K562 (cell line): ENCODE measurements around the gene CEP350. TPM values are rescaled to one million over a fixed set of nuclear protein-coding genes. Genes with fewer than 3 reads are reported as not detected.

Experiments
- BRD4 ChIP-seq: fragments of 200-600 bp; sonication (generic); IDR thresholded peaks from 2 replicates; pipeline ENCODE4 v1.6.1; 2017; ENCODE audit warnings: inconsistent platforms
- CTBP1 ChIP-seq: fragments of 450-650 bp; IDR thresholded peaks from 2 replicates; pipeline ENCODE4 v1.6.1; 2016; ENCODE audit warnings: borderline replicate concordance
- ETV1 ChIP-seq: fragments of 450-650 bp; conservative IDR thresholded peaks from 2 replicates; pipeline ENCODE4 v1.6.1; 2016; ENCODE audit warnings: missing genetic modification characterization, control low read depth, low read depth, missing compliant biosample characterization
- NCOA1 ChIP-seq: fragments of 450-650 bp; IDR thresholded peaks from 2 replicates; pipeline ENCODE4 v1.6.1; 2016; ENCODE audit warnings: low read depth
- NFIC ChIP-seq: fragments of 450-650 bp; IDR thresholded peaks from 2 replicates; pipeline ENCODE4 v1.6.1; 2017; ENCODE audit warnings: mild to moderate bottlenecking, inconsistent platforms
- NFIX ChIP-seq: fragments of 250-450 bp; sonication (Bioruptor Pico); IDR thresholded peaks from 2 replicates; pipeline ENCODE4 v1.4.0; 2020; ENCODE audit warnings: low read depth, mild to moderate bottlenecking, moderate library complexity
- NR2C2 ChIP-seq, 2 experiments: fragments of 200-800 bp in 1 of 2; sonication (Bioruptor generic) in 1 of 2; sonication (generic) in 1 of 2; formaldehyde crosslinking in 1 of 2; IDR thresholded peaks; 2 replicates each; pipeline versions ENCODE4 v1.6.1 to v1.8.0; 2016 to 2022; ENCODE audit warnings: mild to moderate bottlenecking in 1 of 2, missing compliant biosample characterization in 1 of 2, missing genetic modification characterization in 1 of 2, missing genetic modification reagents in 1 of 2
- NR4A1 ChIP-seq, 2 experiments: fragments of 250-450 bp in 1 of 2; fragments of 450-650 bp in 1 of 2; sonication (Bioruptor Pico) in 1 of 2; IDR thresholded peaks; 2 replicates each; pipeline versions ENCODE4 v1.4.0 to v1.6.1; 2016 to 2020; ENCODE audit warnings: mild to moderate bottlenecking in 2 of 2, missing compliant biosample characterization in 1 of 2, missing genetic modification characterization in 1 of 2, moderate library complexity in 1 of 2
- POLR2H ChIP-seq: IDR thresholded peaks from 2 replicates; pipeline ENCODE4 v1.6.1; 2016; ENCODE audit warnings: missing genetic modification characterization, low read depth, mild to moderate bottlenecking, control low read depth, missing compliant biosample characterization, moderate library complexity
- PRDM10 ChIP-seq: fragments of 450-650 bp; IDR thresholded peaks from 2 replicates; pipeline ENCODE4 v1.6.1; 2018; ENCODE audit not compliant: partially characterized antibody
- PURB ChIP-seq: sonication (generic); formaldehyde crosslinking; IDR thresholded peaks from 2 replicates; pipeline ENCODE4 v1.9.0; 2021; ENCODE audit warnings: low read depth, mild to moderate bottlenecking, missing genetic modification reagents
- RFX7 ChIP-seq: fragments of 250-450 bp; sonication (Bioruptor Pico); IDR thresholded peaks from 2 replicates; pipeline ENCODE4 v1.5.1; 2021; ENCODE audit warnings: mild to moderate bottlenecking
- SETDB1 ChIP-seq: IDR thresholded peaks from one replicate; pipeline ENCODE4 v1.6.1; 2012; ENCODE audit warnings: low read length, control low read depth, inconsistent platforms
- SPI1 ChIP-seq: IDR thresholded peaks from 2 replicates; pipeline ENCODE4 v1.6.1; 2011; ENCODE audit warnings: low read depth, low read length, control low read depth, borderline replicate concordance
- SRSF3 ChIP-seq: fragments of 200-400 bp; formaldehyde crosslinking; IDR thresholded peaks from 2 replicates; pipeline ENCODE4 v1.6.1; 2016; ENCODE audit warnings: mild to moderate bottlenecking, low read length, moderate library complexity; ENCODE audit not compliant: insufficient read depth
- TFAM ChIP-seq: fragments of 250-450 bp; sonication (Bioruptor Pico); conservative IDR thresholded peaks from 2 replicates; pipeline ENCODE4 v1.5.0; 2021; ENCODE audit warnings: mild to moderate bottlenecking, moderate library complexity
- USF2 ChIP-seq: sonication (generic); formaldehyde crosslinking; IDR thresholded peaks from 2 replicates; pipeline ENCODE4 v1.5.0; 2020; ENCODE audit warnings: missing genetic modification reagents
- XRCC4 ChIP-seq: IDR thresholded peaks from one replicate; pipeline ENCODE4 v1.6.1; 2011; ENCODE audit not compliant: insufficient read depth, insufficient read length; ENCODE audit errors: extremely low read depth
- YY1 ChIP-seq, 3 experiments: IDR thresholded peaks; 2 replicates each; pipeline ENCODE4 v1.6.1; 2011; ENCODE audit warnings: low read length in 2 of 3, mild to moderate bottlenecking in 2 of 3, moderate library complexity in 2 of 3, borderline replicate concordance in 1 of 3, control low read depth in 1 of 3, low read depth in 1 of 3; ENCODE audit not compliant: insufficient read depth in 3 of 3, insufficient replicate concordance in 2 of 3, control insufficient read depth in 1 of 3, insufficient read length in 1 of 3; ENCODE audit errors: extremely low read depth in 1 of 3
- ZFP1 ChIP-seq: fragments of 450-650 bp; formaldehyde crosslinking; IDR thresholded peaks from 2 replicates; pipeline ENCODE4 v1.4.0; 2020; ENCODE audit warnings: mild to moderate bottlenecking, mixed read lengths
- ZNF134 ChIP-seq: fragments of 250-450 bp; sonication (Bioruptor Pico); conservative IDR thresholded peaks from 2 replicates; pipeline ENCODE4 v1.4.0; 2020
- ZNF197 ChIP-seq: fragments of 200-800 bp; sonication (Bioruptor generic); IDR thresholded peaks from 2 replicates; pipeline ENCODE4 v1.6.1; 2016; ENCODE audit warnings: low read depth, missing genetic modification characterization, missing compliant biosample characterization
- ZNF224 ChIP-seq: sonication (generic); formaldehyde crosslinking; IDR thresholded peaks from 2 replicates; pipeline ENCODE4 v1.8.0; 2022; ENCODE audit warnings: mild to moderate bottlenecking, missing genetic modification reagents
- ZNF699 ChIP-seq: fragments of 250-450 bp; sonication (Bioruptor Pico); IDR thresholded peaks from 2 replicates; pipeline ENCODE4 v1.8.0; 2021; ENCODE audit warnings: mild to moderate bottlenecking, moderate library complexity; ENCODE audit not compliant: insufficient replicate concordance
- polyA plus RNA-seq, 8 experiments: library from polyadenylated mRNA; depleted of rRNA in 4 of 8; stranded (reverse) in 5 of 8; unstranded in 3 of 8; fragments of >200 nt; fragmentation: Nextera tagmentation in 2 of 8; fragmentation: Illumina TruSeq in 1 of 8; extraction: Ambion mirVana in 2 of 8; extraction: Trizol in 1 of 8; gene quantifications; 2 replicates each; pipeline versions ENCODE4 v1.2.1 to v1.2.3, GENCODE V29; 2011 to 2014; ENCODE audit warnings: inconsistent platforms in 1 of 8, missing spikeins in 1 of 8
- total RNA-seq, 7 experiments: library from RNA; depleted of rRNA in 6 of 7; stranded (reverse); fragments of >200 nt in 6 of 7; fragmentation: Illumina TruSeq in 2 of 7; extraction: Trizol in 2 of 7; gene quantifications; 2 replicates each; pipeline versions ENCODE4 v1.2.1 to v1.2.3, GENCODE V29; 2011 to 2021; ENCODE audit warnings: low replicate concordance in 1 of 7

CEP350 gene
- total and polyA plus RNA-seq, 9 of the 15 experiments (the other 6 are each of a cell fraction or from before 2014, with no cell fraction given), result 8.3 to 64.3 (median 28.0) TPM

- no peak for TF ChIP-seq USF2 (CRISPR knock-in tag)
- no peak for TF ChIP-seq NR4A1 (CRISPR knock-in tag; IDR thresholded peaks at IDR 0.05)
- TF ChIP-seq NR4A1 (tag; IDR thresholded peaks at IDR 0.05), result peak; percentile 37; the same call in 1 of the 2 replicates
- no peak for TF ChIP-seq NCOA1
- no peak for TF ChIP-seq PURB (CRISPR knock-in tag)
- TF ChIP-seq POLR2H (tag), result peak; percentile 91
- TF ChIP-seq ETV1 (tag), result no peak
- TF ChIP-seq ZNF224 (CRISPR knock-in tag), result peak; percentile 89; the same call in 1 of the 2 replicates
- TF ChIP-seq ZNF699 (CRISPR knock-in tag), result no peak
- TF ChIP-seq NFIC, result peak; percentile 68
- no peak for TF ChIP-seq ZFP1 (CRISPR knock-in tag)
- TF ChIP-seq PRDM10, result no peak
- TF ChIP-seq NFIX (CRISPR knock-in tag), result no peak
- peak; percentile 90 for TF ChIP-seq ZNF197 (CRISPR knock-in tag)
- TF ChIP-seq TFAM, result no peak
- TF ChIP-seq XRCC4, result no peak
- no peak for TF ChIP-seq SRSF3
- TF ChIP-seq CTBP1, result peak; percentile 95
- TF ChIP-seq ZNF134 (CRISPR knock-in tag), result no peak
- TF ChIP-seq SETDB1, result peak; percentile 27
- TF ChIP-seq YY1 (IDR thresholded peaks at IDR 0.05; ENCODE audit: borderline replicate concordance in 1 of 3, control insufficient read depth in 1 of 3, extremely low read depth in 1 of 3, insufficient read depth in 3 of 3, insufficient read length in 1 of 3, insufficient replicate concordance in 2 of 3, low read depth in 1 of 3, low read length in 2 of 3), result peak; percentile 98 to 99 (median 99)
- no peak for TF ChIP-seq RFX7 (CRISPR knock-in tag)
- no peak for TF ChIP-seq SPI1
- peak; percentile 39 for TF ChIP-seq NR2C2 (CRISPR knock-in tag; IDR thresholded peaks at IDR 0.05)
- peak; percentile 95 for TF ChIP-seq NR2C2 (tag; IDR thresholded peaks at IDR 0.05)
- TF ChIP-seq BRD4, result peak; percentile 43; the same call in 1 of the 2 replicates
Measured at GRCh38 chr1:179954493-179955286, at the start of gene CEP350 (continued).
